ENCODE measurements around the gene ZSCAN9.
A peak's percentile ranks its signal among the peaks of the same experiment; 100 is the strongest.

The ZSCAN9 gene

GRCh38 chr6:28225056-28225834 is at the start of gene ZSCAN9:
TSS of gene ZSCAN9 (plus strand) at chr6:28225275. CDS start at chr6:28227085, 1,810 bp downstream.
- DNase-seq (ENCODE audit: low spot score) = peak; percentile 85

- DNase-seq (ENCODE audit: low spot score) = no peak
Measured at GRCh38 chr6:28176373-28176772, 48.7 kb upstream of the ZSCAN9 start.

GRCh38 chr6:28182255-28182654 is 42.8 kb upstream of the ZSCAN9 start:
- no peak for DNase-seq (ENCODE audit: low spot score)

- no peak for DNase-seq (ENCODE audit: low spot score)
Measured at GRCh38 chr6:28188111-28188979, 36.7 kb upstream of the ZSCAN9 start.

- DNase-seq (ENCODE audit: low spot score) = no peak
Measured at GRCh38 chr6:28200020-28200419, 25.1 kb upstream of the ZSCAN9 start.

GRCh38 chr6:28203201-28203600 is 21.9 kb upstream of the ZSCAN9 start:
- DNase-seq (ENCODE audit: low spot score) = peak; percentile 60

GRCh38 chr6:28205879-28206278 is 19.2 kb upstream of the ZSCAN9 start:
- DNase-seq (ENCODE audit: low spot score) = no peak

- no peak for DNase-seq (ENCODE audit: low spot score)
Measured at GRCh38 chr6:28206527-28206926, 18.5 kb upstream of the ZSCAN9 start.

- peak; percentile 24 for DNase-seq (ENCODE audit: low spot score)
Measured at GRCh38 chr6:28206928-28207509, 18.1 kb upstream of the ZSCAN9 start.

GRCh38 chr6:28207510-28208110 is 17.5 kb upstream of the ZSCAN9 start:
- DNase-seq (ENCODE audit: low spot score) = peak; percentile 62

- DNase-seq (ENCODE audit: low spot score) = peak; percentile 26
Measured at GRCh38 chr6:28208111-28208659, 16.9 kb upstream of the ZSCAN9 start.

- DNase-seq (ENCODE audit: low spot score) = no peak
Measured at GRCh38 chr6:28209753-28210535, 15.1 kb upstream of the ZSCAN9 start.

GRCh38 chr6:28211840-28212509 is 13.1 kb upstream of the ZSCAN9 start:
- DNase-seq (ENCODE audit: low spot score) = no peak

GRCh38 chr6:28212510-28213212 is 12.4 kb upstream of the ZSCAN9 start:
- DNase-seq (ENCODE audit: low spot score) = peak; percentile 72

GRCh38 chr6:28213213-28213523 is 11.9 kb upstream of the ZSCAN9 start:
- DNase-seq (ENCODE audit: low spot score) = no peak

GRCh38 chr6:28215425-28215824 is 9.7 kb upstream of the ZSCAN9 start:
- DNase-seq (ENCODE audit: low spot score) = no peak

- DNase-seq (ENCODE audit: low spot score) = no peak
Measured at GRCh38 chr6:28217890-28218289, 7.2 kb upstream of the ZSCAN9 start.

GRCh38 chr6:28218312-28219248 is 6.5 kb upstream of the ZSCAN9 start:
- DNase-seq (ENCODE audit: low spot score) = peak; percentile 73

Data from iPS-NIHi11 (cell line).